ENCODE measurements around the gene TFR2. TPM values are rescaled to one million over a fixed set of nuclear protein-coding genes. Genes with fewer than 3 reads are reported as not detected.
A peak's percentile ranks its signal among the peaks of the same experiment; 100 is the strongest.

Gene TFR2
- total RNA-seq, 1 experiment from 2014 or later, result 1.2 TPM

- no peak for DNase-seq (ENCODE audit: low spot score)
Measured at GRCh38 chr7:100573691-100574361, 67.5 kb downstream of the TFR2 start, which contains the start of gene SAP25. Gene SAP25, minus strand, starts transcription at chr7:100573900. Its CDS starts 158 bp downstream, at chr7:100573742.

- no peak for DNase-seq (ENCODE audit: low spot score)
Measured at GRCh38 chr7:100572949-100573675, 68.2 kb downstream of the TFR2 start.

- DNase-seq (ENCODE audit: low spot score), result no peak
Measured at GRCh38 chr7:100572281-100572948, 68.9 kb downstream of the TFR2 start.

GRCh38 chr7:100571829-100572116 lies 69.6 kb downstream of the TFR2 start:
- no peak for DNase-seq (ENCODE audit: low spot score)

- peak; percentile 58 for DNase-seq (ENCODE audit: low spot score)
Measured at GRCh38 chr7:100570954-100571828, 70.2 kb downstream of the TFR2 start.

Small RNA genes lying within 50 kb of the gene (small RNA-seq; reads per million reads assigned to genes)
- gene SAP25, result not detected

Other genes with a start within 250 kb of the TFR2 start
- 0.76 and 1.0 TPM in 2 replicates for gene ZCWPW1, start 212.8 kb downstream of the TFR2 start, total RNA-seq (2014; rRNA removed; shearing (Covaris generic))
- gene MEPCE, start 211.7 kb downstream of the TFR2 start, total RNA-seq (2014; rRNA removed; shearing (Covaris generic)), result 80.9 and 89.1 TPM in 2 replicates
- 102 and 110 TPM in 2 replicates for gene PPP1R35, start 205.1 kb downstream of the TFR2 start, total RNA-seq (2014; rRNA removed; shearing (Covaris generic))
- 0.21 and 0.64 TPM in 2 replicates for gene SPACDR, start 177.3 kb downstream of the TFR2 start, total RNA-seq (2014; rRNA removed; shearing (Covaris generic))
- gene TSC22D4, start 162.3 kb downstream of the TFR2 start, total RNA-seq (2014; rRNA removed; shearing (Covaris generic)), result 102 and 123 TPM in 2 replicates
- 0.03 and 0.21 TPM in 2 replicates for gene NYAP1, start 157.6 kb downstream of the TFR2 start, total RNA-seq (2014; rRNA removed; shearing (Covaris generic))
- 29.8 and 30.4 TPM in 2 replicates for gene AGFG2, start 102.3 kb downstream of the TFR2 start, total RNA-seq (2014; rRNA removed; shearing (Covaris generic))
- 0.63 and 1.5 TPM in 2 replicates for gene SAP25, start 67.7 kb downstream of the TFR2 start, total RNA-seq (2014; rRNA removed; shearing (Covaris generic))
- 58.1 and 72.9 TPM in 2 replicates for gene LRCH4, start 55.4 kb downstream of the TFR2 start, total RNA-seq (2014; rRNA removed; shearing (Covaris generic))
- 0.29 and 0.36 TPM in 2 replicates for gene FBXO24, start 55.2 kb downstream of the TFR2 start, total RNA-seq (2014; rRNA removed; shearing (Covaris generic))
- gene PCOLCE, start 39.2 kb downstream of the TFR2 start, total RNA-seq (2014; rRNA removed; shearing (Covaris generic)), result 4.7 and 5.2 TPM in 2 replicates
- 16.4 and 18.4 TPM in 2 replicates for gene MOSPD3, start 29.0 kb downstream of the TFR2 start, total RNA-seq (2014; rRNA removed; shearing (Covaris generic))
- gene ACTL6B, start 14.9 kb upstream of the TFR2 start, total RNA-seq (2014; rRNA removed; shearing (Covaris generic)), result 0.13 TPM in 1 of 2 replicates, not detected in the other
- gene GNB2, start 32.2 kb upstream of the TFR2 start, total RNA-seq (2014; rRNA removed; shearing (Covaris generic)), result 272 and 317 TPM in 2 replicates
- gene GIGYF1, start 52.7 kb upstream of the TFR2 start, total RNA-seq (2014; rRNA removed; shearing (Covaris generic)), result 44.6 and 46.9 TPM in 2 replicates
- 222 and 231 TPM in 2 replicates for gene POP7, start 64.6 kb upstream of the TFR2 start, total RNA-seq (2014; rRNA removed; shearing (Covaris generic))
- gene EPO, start 78.9 kb upstream of the TFR2 start, total RNA-seq (2014; rRNA removed; shearing (Covaris generic)), result not detected in 2 replicates
- not detected in 2 replicates for gene ZAN, start 92.0 kb upstream of the TFR2 start, total RNA-seq (2014; rRNA removed; shearing (Covaris generic))
- 230 and 236 TPM in 2 replicates for gene EPHB4, start 186.0 kb upstream of the TFR2 start, total RNA-seq (2014; rRNA removed; shearing (Covaris generic))
- gene SLC12A9, start 211.2 kb upstream of the TFR2 start, total RNA-seq (2014; rRNA removed; shearing (Covaris generic)), result 68.7 and 85.6 TPM in 2 replicates
- gene TRIP6, start 225.8 kb upstream of the TFR2 start, total RNA-seq (2014; rRNA removed; shearing (Covaris generic)), result 20.0 and 23.5 TPM in 2 replicates
- 211 and 222 TPM in 2 replicates for gene SRRT, start 233.6 kb upstream of the TFR2 start, total RNA-seq (2014; rRNA removed; shearing (Covaris generic))
- gene UFSP1, start 248.2 kb upstream of the TFR2 start, total RNA-seq (2014; rRNA removed; shearing (Covaris generic)), result 30.4 and 31.0 TPM in 2 replicates